Measurements from ENCODE around the gene GPR21. TPM values are rescaled to one million over a fixed set of nuclear protein-coding genes. Genes with fewer than 3 reads are reported as not detected.
A peak's percentile ranks its signal among the peaks of the same experiment; 100 is the strongest.

The GPR21 gene
- total and polyA plus RNA-seq, 11 donors: 0.19 to 1.6 (median 0.32) TPM; not detected in 5

DNA sequence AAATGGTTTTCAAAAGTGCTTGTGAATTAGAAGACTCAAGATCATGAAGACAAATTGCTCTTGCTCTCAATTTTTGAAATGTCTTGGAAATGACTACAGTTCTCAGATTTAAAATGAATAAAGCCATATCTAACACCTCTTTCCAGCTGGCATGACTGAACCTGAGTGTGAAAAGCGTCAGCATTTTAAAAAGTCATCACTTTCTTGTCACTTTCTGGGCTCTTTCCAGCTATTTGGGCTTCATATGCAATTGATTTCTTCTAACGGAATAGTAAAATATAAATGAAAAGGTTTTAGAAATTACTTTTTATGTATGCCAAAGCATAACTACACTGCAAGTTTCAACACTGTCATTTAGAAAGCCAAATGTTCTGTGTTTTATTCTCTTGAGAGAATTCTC, 2.3 kb downstream of the GPR21 start:
- H3K4me3 ChIP-seq: peak overlapping the region in 8 of 12 donors; percentile 4 to 49 (median 41)
- H3K27ac ChIP-seq: peak overlapping the region in 6 of 12 donors; percentile 6 to 49 (median 25)
- intact Hi-C loops (cut with DNase I): no loop called here
- no peaks in the 10 kb centered on the region for H3K9me3 ChIP-seq
- ATAC-seq (no peak), DNase-seq (no peak)
- H3K27me3 ChIP-seq: no peaks in the 10 kb centered on the region
- peaks cover 0 to 41% (median 17%) of the 10 kb centered on the region in 12 donors for H3K4me1 ChIP-seq
- TF ChIP-seq, protein P1, sequence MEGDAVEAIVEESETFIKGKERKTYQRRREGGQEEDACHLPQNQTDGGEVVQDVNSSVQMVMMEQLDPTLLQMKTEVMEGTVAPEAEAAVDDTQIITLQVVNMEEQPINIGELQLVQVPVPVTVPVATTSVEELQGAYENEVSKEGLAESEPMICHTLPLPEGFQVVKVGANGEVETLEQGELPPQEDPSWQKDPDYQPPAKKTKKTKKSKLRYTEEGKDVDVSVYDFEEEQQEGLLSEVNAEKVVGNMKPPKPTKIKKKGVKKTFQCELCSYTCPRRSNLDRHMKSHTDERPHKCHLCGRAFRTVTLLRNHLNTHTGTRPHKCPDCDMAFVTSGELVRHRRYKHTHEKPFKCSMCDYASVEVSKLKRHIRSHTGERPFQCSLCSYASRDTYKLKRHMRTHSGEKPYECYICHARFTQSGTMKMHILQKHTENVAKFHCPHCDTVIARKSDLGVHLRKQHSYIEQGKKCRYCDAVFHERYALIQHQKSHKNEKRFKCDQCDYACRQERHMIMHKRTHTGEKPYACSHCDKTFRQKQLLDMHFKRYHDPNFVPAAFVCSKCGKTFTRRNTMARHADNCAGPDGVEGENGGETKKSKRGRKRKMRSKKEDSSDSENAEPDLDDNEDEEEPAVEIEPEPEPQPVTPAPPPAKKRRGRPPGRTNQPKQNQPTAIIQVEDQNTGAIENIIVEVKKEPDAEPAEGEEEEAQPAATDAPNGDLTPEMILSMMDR (IDR thresholded peaks at IDR 0.05): no peak
- TF ChIP-seq POLR2A (IDR thresholded peaks at IDR 0.05): no peak
- peaks cover 0 to 16% (median 3%) of the 10 kb centered on the region in 9 donors for H3K36me3 ChIP-seq
- WGBS, 4 donors: 61 to 80% (median 69%) methylated on average over 2 of the region's 2 CpGs

DNA sequence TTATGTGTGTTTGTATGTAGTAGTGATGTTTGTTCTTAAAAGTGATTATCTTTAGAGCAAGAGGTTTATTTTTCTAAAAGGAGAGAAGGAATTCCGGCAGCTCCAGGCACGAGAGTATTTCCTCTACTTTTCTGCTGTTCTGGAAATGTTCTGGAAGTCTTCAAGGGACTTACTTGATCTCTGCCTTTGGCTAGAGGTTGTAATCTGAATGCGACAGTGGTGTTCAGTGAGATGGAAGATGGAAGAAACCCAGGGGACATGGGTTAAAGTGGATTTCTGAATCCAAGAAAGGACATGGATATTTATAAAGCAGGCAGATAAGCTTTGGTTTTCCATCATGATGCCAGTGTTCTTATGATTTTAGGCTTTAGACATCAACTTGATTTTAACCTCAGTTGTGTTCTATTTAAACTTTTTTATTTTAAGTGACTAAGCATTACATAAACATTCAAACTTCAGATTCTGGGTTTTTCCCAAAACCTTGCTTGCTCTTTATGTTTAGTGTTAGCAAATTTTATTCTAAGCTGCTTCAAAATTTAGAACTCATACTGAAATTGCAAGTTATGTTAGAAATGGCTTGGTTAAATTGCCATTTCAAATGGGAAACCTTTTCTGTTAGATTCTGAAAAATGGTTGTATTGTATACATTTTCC, 3.6 kb downstream of the GPR21 start:
- Histone ChIP-seq H3K9me3 (no peaks in the 10 kb centered on the region), H3K4me3 (peak overlapping the region in 6 of 12 donors; percentile 4 to 49 (median 48)), H3K36me3 (peaks cover 0 to 16% (median 3%) of the 10 kb centered on the region in 9 donors), H3K4me1 (peaks cover 0 to 46% (median 17%) of the 10 kb centered on the region in 12 donors), H3K27me3 (no peaks in the 10 kb centered on the region), H3K27ac (peak overlapping the region in 10 of 12 donors; percentile 6 to 54 (median 32))
- TF ChIP-seq POLR2A (IDR thresholded peaks at IDR 0.05): no peak
- TF ChIP-seq, protein P1 (IDR thresholded peaks at IDR 0.05): no peak
- DNase-seq (no peak), ATAC-seq (peak; percentile 36 to 56 (median 46))
- intact Hi-C loops (cut with DNase I): no loop called here
- WGBS, 4 donors: 39 to 51% (median 43%) methylated on average over 3 of the region's 3 CpGs

- DNase-seq (no peak), ATAC-seq (no peak)
- TF ChIP-seq, protein P1 (IDR thresholded peaks at IDR 0.05): no peak
- TF ChIP-seq POLR2A (IDR thresholded peaks at IDR 0.05): no peak
- peak overlapping the region in 3 of 12 donors; percentile 0 to 23 (median 21) for H3K27ac ChIP-seq
- peaks cover 0 to 13% (median 0%) of the 10 kb centered on the region in 9 donors for H3K36me3 ChIP-seq
- intact Hi-C loops (cut with DNase I): no loop called here
- H3K4me1 ChIP-seq: peaks cover 0 to 42% (median 17%) of the 10 kb centered on the region in 12 donors
- H3K9me3 ChIP-seq: peaks cover 0 to 6% (median 0%) of the 10 kb centered on the region in 12 donors
- no peak overlapping the region for H3K4me3 ChIP-seq
- H3K27me3 ChIP-seq: no peaks in the 10 kb centered on the region
- 78 to 91% (median 82%) methylated on average over 1 of the region's 1 CpG for WGBS, 4 donors
These were observed 6.3 kb downstream of the GPR21 start for GRCh38 chr9:123039617-123040219.

GRCh38 chr9:123040801-123041200, 7.3 kb downstream of the GPR21 start:
- intact Hi-C loops (cut with DNase I): no loop called here
- Histone ChIP-seq H3K9me3 (peaks cover 0 to 6% (median 0%) of the 10 kb centered on the region in 12 donors), H3K4me3 (no peak overlapping the region), H3K27ac (no peak overlapping the region), H3K4me1 (peaks cover 0 to 40% (median 17%) of the 10 kb centered on the region in 12 donors), H3K27me3 (no peaks in the 10 kb centered on the region), H3K36me3 (peaks cover 0 to 8% (median 0%) of the 10 kb centered on the region in 9 donors)
- TF ChIP-seq, protein P1 (IDR thresholded peaks at IDR 0.05): no peak
- no peak for TF ChIP-seq POLR2A (IDR thresholded peaks at IDR 0.05)
- WGBS, 4 donors: 73 to 80% (median 76%) methylated on average over 1 of the region's 1 CpG
- ATAC-seq: no peak
- DNase-seq: no peak

Measured in heart left ventricle (tissue), 16 donors.